NCI-H2196 (cell line): ENCODE data around the gene SDCCAG8.
A peak's percentile ranks its signal among the peaks of the same experiment; 100 is the strongest.
"Not testable (repeated sequence)": the region's sequence is repeated elsewhere in the genome, so short reads cannot be mapped to it uniquely, and the experiment has no call there.

Source experiments
- DNase-seq: peaks from one replicate; lab custom pipeline; 2025; ENCODE audit not compliant: unreplicated experiment; lab: John Stamatoyannopoulos, UW

Gene SDCCAG8

DNA sequence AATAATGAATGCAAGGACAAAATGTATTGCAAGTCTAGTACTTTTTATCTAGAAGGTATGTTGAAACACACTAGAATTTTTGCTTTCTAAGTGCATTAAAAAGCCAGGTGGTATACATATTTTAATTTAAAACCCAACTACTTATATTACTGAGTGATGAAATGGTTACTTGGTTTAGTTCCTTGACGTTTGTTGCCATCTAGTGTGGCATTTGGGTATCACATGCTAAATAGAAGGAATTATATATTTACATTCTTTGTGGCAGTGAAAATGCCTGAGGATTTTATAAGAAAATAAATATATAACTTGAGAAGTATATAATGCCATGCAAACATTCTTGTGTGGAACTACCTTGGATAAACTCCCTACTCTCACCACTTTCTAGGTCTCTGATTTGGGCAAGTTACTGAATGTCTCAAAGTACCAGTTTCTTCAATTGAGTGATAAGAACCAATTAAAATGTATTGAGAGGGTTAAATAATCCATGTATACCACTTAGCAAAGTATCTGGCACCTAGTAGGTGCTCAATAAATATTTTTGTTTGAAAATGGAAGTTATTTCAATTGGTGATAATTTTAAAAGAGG, 69.6 kb downstream of the SDCCAG8 start:
- DNase-seq: peak; percentile 17

- no peak for DNase-seq
Measured at GRCh38 chr1:243332440-243332839, 76.6 kb downstream of the SDCCAG8 start.

GRCh38 chr1:243335292-243335691, 79.5 kb downstream of the SDCCAG8 start:
- no peak for DNase-seq

DNA sequence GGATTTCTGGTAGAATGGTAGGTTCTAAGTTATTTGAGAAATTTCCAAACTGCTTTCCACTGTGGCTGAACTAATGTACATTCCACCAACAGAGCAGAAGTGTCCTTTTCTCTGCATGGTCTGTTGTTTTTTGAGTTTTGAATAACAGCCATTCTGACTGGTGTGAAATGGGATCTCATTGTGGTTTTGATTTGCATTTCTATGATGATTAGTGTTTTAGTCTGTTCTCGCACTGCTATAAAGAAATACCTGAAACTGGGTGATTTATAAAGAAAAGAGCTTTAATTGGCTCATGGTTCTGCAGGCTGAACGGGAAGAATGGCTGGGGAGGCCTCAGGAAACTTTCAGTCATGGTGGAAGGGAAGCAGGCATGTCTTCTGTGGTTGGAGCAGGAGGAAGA, 80.3 kb downstream of the SDCCAG8 start:
- no peak for DNase-seq

- DNase-seq: not testable (repeated sequence)
Measured at GRCh38 chr1:243338848-243339247, 83.0 kb downstream of the SDCCAG8 start.

DNA sequence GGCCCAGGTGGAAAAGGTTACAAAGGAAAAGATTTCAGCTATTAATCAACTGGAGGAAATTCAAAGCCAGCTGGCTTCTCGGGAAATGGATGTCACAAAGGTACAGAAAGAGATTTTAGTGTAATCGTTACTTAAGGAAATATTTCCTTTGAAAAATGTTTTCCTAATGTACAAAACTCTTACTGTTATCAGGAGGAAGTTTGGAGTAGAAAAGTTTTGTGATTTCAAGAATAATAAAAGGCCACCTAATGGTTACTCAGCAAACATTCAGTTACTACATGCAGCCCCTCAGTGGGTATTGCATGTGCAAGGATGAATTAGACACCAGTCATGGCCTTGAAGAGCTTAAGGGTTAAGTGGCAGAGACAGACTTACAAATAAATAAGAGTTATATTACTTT, 85.2 kb downstream of the SDCCAG8 start:
- no peak for DNase-seq

GRCh38 chr1:243343970-243344937, 88.4 kb downstream of the SDCCAG8 start:
- DNase-seq: peak; percentile 39

GRCh38 chr1:243345205-243345604, 89.4 kb downstream of the SDCCAG8 start:
- DNase-seq: no peak

- DNase-seq: no peak
Measured at GRCh38 chr1:243346016-243346415, 90.2 kb downstream of the SDCCAG8 start.

DNA sequence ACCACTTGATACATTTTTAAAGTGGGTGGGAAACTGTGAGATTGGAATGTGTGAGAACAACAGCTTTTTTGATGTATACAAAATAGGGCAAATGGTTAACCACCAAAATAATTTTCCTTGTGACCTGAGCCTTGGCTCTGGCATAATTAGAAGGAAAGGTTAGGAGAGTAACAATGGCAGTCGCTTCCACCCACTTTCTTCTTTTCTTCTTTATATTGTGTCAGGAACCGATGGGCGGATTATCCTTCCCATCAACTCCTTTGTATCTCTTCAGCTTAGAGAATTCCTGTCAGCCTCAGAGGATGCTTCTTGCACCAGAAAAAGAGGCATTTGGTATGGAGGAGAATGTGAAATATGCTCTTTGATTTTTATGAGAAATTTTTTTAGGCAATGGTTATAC, 90.6 kb downstream of the SDCCAG8 start:
- no peak for DNase-seq

- no peak for DNase-seq
Measured at GRCh38 chr1:243348331-243348730, 92.5 kb downstream of the SDCCAG8 start.

DNA sequence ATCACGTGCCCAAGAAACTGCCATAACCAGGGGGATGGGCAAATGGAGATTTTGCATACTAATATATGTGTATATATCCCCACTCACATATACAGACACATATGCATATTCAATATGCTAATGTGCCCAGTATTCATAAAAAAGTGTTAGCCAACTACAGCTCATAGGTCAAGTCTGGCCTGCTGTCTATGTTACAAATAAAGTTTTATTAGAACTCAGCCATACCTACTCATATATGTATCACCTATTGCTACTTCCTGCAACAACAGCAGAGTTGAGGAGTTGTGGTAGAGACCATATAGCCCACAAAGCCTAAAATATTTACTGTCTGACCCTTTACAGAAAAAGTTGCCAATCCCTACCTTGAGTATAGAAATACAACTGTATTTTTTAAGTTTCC, 93.3 kb downstream of the SDCCAG8 start:
- DNase-seq: no peak

- DNase-seq: no peak
Measured at GRCh38 chr1:243351337-243351736, 95.5 kb downstream of the SDCCAG8 start.

DNA sequence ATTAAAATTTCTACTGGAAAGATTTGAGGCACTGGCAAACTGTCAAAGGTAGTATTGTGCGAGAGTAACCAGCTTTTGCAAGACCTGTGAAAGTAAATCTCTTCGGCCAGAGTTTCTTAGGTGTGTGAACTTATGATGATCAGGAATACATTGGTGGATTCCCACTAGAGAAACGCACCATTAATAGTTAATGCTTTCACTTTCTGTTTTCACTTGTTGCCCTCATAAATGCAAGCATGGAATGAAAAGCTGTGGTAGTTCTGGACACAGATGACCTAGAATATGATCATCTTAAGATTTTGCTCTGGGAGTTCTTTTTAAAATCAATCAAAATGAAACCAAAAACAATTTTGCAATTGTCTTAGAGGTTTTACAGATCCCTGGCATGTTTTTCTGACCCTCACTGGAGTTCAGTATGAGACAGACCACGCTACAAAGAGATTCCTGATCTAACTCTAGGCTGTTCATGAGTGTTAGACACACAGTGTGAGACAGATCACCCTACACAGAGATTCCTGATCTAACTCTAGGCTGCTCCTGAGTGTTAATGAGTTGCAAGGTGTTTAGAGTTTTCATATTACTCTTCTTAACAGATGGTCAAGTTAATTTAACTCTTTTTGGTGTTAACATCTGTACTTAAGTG, 98.8 kb downstream of the SDCCAG8 start:
- DNase-seq: no peak

DNA sequence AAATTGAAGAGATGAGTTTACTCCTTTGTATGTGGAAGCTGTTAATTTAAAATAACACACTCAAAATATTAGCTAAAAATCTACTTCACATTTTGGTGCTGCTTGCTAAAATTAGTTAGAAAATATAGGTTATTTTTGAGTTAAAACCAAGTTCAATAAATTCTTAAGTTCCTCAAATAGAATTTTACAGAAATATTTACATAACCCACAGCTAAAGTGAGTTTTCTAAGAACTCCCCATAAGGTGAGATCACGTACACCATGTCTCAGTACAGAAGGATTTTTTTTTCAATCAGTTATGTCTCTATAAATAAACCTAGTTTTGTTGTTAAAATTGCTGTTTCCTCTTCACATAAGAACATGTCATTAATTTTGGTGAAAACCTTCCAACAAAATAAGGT, 108.0 kb downstream of the SDCCAG8 start:
- no peak for DNase-seq

- DNase-seq: no peak
Measured at GRCh38 chr1:243364330-243364729, 108.5 kb downstream of the SDCCAG8 start.

- no peak for DNase-seq
Measured at GRCh38 chr1:243364866-243365265, 109.0 kb downstream of the SDCCAG8 start.

GRCh38 chr1:243367314-243367713, 111.5 kb downstream of the SDCCAG8 start:
- no peak for DNase-seq

DNA sequence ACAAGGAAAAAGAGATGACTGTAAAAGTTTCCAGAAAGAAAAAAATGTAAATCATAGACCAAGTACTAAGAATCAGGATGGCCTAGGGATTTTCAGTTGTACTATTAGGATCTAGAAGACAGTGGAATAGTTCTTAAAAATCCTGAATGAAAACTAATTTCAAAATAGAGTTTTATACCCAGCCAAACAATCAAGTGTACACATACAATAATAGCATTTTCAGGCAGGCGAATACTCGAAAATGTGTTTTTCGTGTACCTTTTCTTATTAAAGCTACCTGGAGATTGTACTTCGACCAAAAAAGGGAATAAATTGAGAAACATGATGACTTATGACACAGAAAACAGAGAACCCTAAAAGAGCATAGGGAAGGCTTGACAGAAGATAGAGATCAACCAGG, 118.6 kb downstream of the SDCCAG8 start:
- DNase-seq: no peak

GRCh38 chr1:243375596-243375995, 119.8 kb downstream of the SDCCAG8 start:
- DNase-seq: no peak

- no peak for DNase-seq
Measured at GRCh38 chr1:243378669-243379068, 122.8 kb downstream of the SDCCAG8 start.

- no peak for DNase-seq
Measured at GRCh38 chr1:243379208-243379607, 123.4 kb downstream of the SDCCAG8 start.
